NCI-H1048 (cell line): ENCODE data around the gene SDS.
"Not testable (repeated sequence)": the region's sequence is repeated elsewhere in the genome, so short reads cannot be mapped to it uniquely, and the experiment has no call there.

ENCODE experiments used
- DNase-seq: peaks from one replicate; lab custom pipeline; 2025; lab: John Stamatoyannopoulos, UW

The SDS gene

DNA sequence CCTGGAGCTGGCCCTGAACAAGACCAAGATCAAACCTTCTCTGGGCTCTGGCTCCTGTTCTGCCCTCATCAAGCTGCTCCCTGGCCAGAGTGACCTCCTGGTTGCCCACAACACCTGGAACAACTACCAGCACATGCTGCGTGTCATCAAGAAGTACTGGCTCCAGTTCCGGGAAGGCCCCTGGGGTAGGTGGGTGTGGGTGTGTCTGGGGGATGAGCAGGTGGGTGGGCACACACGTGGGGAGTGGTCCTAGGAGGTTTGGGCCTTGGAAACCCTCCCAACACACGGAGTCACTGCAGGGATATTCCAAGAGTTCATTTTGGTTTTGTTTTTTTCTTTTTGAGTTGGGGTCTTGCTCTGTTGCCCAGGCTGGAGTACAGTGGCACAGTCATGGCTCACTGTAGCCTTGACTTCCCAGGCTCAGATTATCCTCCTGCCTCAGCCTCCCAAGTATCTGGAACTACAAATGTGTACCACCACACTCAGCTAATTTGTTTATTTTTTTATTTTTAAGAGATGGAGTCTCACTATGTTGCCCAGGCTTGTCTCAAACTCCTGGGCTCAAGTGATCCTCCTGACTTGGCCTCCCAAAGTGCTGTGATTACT lies 28.8 kb downstream of the SDS start:
- DNase-seq, result no peak

DNA sequence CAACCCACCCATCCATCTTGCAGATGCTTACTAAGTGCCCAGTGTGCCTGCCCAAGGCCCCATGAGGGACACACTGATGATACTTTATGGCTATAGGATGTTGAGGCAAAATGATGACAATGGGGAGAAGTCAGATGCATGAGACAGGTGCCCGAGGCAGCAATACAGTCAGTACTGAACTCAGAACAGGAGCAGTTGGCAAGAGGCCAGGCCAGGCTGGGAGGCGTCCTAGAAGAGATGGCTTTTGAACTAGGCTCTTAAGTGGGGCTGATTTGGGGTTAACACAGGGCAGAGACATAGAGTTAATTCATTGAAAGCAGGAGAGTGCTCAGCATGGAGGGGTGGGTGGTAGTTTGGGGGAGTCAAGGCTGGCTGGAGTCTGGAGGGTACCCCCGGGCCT lies 29.7 kb downstream of the SDS start:
- no peak for DNase-seq

DNA sequence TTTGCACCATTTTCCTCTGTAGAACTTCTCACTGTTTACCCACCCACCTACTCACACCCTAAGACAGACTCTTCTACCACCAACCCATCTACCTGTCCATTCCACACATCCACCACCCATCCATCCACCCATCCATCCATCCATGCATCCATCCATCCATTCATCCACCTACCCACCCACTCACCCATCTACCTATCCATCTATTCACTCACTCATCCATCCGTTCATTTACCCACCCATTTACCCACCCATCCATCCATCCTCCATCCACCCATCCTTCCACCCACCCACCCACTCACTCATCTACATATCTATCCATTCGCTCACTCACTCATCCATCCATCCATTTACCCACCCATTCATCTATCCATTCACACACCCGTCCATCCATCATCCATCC lies 30.2 kb downstream of the SDS start:
- no peak for DNase-seq

DNA sequence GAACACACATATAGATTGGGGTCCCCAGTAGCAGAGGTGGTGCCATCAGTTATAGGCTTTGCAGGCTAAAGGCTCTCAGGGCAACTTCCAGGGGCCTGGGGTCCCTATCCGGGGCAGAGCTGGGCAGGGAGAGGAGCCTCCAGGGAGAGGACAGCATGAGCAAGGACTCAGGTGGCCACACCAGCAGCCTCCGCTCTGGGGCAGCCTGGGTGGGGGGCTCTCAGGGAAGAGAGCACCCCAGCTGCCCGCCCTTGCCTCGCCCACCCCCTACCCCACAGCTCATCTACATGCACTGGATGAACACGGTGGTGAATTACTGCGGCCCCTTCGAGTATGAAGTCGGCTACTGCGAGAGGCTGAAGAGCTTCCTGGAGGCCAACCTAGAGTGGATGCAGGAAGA lies 31.3 kb downstream of the SDS start:
- DNase-seq, result no peak

DNA sequence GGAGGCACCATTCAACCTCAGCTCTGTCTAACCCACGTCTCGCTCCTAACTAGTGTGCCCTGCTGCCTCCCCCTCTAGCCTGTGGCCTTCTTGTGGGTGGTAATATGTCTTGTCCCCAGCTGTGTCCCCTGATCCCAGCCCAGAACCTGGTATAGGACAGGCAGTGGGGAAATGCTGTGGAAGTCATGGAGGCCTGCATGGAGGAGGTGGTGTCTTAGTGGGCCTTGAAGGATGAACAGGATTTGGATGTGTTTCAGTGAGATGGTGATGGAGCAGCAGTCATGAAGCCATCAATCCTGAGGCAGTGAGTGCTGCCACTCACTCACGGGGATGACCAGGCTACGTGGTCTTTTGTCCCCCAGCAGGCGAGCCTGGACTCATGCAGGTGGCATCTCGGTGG lies 31.9 kb downstream of the SDS start:
- DNase-seq, result no peak

DNA sequence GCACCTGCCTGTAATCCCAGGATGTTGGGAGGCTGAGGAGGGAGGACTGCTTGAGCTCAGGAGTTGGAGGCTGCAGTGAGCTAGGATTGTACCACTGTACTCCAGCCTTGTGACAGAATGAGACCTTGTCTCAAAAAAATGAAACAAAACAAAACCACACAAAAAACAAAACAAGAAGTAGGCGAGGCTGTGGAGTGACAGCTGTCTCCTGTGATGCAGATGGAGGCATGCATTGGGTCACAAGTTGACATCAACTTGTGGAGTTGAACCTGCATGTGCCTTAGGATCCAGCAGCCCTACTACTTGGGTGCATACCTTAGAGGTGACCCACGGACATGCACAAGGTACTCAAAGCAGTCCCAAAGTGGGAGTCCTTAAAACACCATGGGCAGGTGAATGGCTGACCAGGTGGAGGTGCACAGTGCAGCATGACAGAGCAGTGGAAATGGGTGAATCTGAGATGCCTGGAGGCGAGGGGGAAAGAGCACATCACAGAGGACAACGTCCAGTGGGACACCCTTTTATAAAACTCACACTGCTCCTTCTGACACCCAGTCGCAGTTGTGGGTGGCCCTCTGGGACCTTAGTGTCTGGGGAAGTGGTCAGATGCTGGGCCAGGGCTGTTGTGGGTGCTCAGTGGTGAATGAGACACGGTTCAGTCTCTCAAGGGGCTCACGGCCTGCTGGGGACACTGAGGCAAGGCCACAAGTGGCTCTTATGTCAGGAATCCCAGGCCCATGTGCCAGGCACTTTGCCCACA lies 32.6 kb downstream of the SDS start:
- DNase-seq, result no peak

DNA sequence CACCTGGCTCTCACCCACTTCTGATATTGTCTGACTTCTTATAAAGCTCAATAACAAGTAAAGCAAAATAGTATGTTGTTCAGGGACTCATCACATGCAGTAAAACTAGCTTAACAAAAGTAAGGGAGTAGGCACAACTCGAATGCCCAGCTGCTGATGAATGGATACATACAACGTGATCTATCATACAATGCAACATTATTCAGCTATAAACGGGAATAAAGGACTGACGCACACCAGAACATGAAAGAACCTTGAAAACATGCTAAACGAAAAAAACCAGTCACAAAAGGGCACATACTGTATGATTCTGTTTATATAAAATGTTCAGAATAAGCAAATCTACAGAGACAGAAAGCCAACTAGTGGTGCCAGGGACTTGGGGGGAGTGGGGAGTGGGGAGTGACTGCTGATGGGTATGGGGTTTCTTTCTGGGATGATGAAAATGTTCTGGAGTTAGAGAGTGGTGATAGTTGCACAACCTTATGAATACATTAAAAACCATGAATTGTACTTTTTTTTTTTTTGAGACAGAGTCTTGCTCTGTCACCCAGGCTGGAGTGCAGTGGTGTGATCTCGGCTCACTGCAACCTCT lies 34.2 kb downstream of the SDS start:
- DNase-seq, result no peak

DNA sequence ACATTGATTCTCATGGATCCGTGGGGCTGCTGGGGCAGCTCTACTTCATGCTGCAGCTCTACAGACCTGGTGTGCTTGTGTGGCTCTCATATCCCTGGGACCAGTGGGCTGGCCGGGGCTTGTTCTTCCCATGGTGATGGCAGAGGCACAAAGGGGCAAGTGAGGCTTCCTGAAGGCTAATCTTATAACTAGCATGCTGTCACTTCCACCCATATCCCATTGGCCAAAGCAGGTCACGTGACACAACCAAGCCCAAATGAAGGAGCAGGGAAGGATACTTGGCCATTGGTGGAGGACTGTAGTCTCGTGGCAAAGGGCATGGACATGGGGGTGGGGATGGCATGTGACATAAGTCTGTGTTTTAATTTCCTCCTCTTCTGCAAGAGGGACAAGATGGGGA lies 35.4 kb downstream of the SDS start:
- DNase-seq, result no peak

DNA sequence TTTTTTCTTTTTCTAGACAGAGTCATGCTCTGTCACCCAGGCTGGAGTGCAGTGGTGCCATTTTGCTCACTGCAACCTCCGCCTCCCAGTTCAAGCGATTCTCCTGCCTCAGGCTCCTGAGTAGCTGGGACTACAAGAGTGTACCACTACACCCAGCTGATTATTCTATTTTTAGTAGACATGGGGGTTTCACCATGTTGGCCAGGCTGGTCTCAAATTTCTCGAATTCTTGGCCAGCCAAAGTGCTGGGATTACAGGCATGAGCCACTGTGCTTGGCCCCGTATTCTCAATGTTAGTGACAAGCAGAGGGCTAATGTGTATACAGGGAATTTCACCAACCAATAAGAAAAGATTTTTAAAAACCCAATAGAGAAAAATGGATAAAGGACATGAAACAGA lies 36.9 kb downstream of the SDS start:
- DNase-seq, result no peak

DNA sequence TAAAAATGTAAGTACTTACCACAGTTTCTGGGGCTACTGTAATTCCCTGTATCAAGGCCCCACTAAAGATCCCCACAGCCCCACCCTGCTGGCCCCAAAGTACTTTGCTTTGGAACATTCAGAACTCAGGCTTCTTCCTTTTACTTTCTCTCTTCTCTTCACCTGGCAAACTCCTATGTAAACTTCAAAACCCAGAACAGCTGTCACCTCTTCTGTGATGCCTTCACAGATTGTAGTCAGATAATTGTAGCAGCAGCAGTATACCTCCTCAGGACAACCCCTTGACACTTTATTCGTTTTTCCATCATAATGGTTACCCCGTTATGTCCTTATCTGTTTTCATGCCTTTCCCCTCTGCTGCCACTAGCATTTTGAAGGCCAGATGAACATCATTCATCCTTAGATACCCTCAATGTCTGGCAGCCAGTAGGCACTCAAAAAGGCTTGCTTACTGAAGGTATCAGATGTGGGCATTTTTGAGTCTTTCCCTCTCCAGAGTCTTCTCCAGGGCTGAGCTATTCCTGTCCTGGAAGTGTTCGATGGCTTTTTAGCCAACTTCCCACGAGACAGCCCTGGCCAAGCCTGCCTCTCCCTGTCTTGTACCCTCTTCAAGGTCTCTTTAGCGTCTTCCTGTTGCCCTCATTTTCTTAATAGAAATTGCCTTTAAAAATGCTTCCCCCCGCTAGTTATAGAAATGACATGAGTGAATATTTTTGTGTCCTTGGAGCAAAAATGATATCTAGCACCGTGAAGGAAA lies 37.9 kb downstream of the SDS start:
- no peak for DNase-seq

DNA sequence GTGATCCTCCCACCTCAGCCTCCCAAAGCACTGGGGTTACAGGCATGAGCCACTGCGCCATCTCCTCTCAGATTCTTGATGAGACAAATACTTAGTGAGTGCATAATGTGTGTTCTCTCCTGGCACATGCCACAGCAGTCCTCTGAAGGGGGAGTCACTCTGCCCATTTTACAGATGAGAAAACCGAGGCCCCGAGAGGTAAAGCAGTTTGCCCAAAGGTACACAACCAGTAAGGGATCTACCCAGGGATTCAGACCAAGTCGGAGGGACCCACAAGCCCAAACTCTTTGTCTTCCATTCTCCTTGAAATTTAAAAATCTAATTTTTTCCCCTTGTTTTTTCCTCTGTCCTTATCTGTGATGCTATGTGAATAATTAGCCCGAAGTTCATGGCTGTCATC lies 39.0 kb downstream of the SDS start:
- no peak for DNase-seq

DNA sequence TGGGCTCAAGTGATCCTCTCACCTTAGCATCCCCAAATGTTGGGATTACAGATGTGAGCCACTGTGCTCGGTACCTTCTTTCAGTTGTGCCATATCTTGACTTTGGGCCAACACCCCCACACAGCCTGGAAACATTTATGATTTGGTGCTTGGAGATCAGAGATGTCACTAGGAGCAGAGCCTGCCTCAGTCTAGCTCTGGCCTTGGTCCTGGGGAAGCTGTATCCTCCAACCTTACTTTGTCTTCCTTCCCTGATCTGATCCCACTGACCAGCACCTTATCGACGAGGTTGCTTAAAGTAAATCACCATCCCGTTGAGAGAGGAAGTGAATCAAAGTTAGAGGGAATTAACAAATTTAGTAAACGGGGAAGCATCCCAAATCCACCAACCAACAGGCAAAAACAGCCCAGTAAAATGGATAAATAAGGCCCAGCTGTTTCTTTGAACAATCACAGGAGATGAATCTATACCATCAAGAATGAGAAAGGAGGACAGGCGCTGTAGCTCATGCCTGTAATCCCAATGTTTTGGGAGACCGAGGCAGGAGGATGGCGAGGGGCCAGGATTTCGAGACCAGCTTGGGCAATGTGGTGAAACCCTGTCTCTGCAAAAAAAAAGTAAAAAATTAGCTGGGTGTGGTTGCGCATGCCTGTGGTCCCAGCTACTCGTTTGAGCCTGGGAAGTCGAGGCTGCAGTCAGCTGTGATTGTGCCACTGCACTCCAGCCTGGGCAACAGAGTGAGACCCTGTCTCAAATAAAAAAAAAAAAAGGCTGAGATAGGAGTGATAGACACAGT lies 41.9 kb downstream of the SDS start:
- DNase-seq, result no peak

DNA sequence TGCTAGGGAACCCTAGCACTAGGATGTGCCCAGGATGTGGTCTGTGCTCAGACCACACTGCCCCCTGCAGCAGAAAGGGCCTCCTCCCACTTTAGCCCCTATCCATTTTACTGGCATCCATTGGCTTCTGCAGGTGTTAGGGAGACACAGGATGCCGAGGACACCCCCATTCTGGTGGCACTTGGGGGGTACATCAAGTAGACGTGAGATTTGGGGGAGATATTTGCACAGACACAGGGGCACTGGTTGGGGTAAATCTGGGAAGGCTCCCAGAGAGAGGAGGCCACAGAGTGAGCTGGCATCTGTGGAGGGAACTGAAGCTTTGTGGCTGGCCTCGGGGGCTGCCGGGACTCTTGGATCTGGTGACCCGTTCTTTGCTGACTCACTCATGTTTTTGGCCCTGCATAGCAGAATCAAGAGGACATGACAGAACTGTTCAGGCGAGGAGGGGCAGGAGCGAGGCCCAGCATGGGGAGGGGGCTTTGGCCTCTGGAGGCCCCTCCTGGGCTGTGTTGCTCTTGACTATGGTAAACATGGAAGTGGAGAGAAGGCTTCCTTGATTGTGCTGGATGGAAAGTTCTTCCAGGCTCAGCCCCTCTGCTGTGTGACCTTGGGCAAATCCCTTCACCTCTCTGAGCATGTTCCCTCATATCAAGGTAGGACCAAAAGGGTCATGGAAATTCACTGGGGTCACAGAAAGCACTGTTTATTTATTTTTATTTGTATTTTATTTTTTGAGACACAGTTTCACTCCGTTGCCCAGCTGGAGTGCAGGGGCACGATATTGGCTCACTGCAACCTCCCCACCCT lies 43.5 kb downstream of the SDS start:
- DNase-seq, result no peak

DNA sequence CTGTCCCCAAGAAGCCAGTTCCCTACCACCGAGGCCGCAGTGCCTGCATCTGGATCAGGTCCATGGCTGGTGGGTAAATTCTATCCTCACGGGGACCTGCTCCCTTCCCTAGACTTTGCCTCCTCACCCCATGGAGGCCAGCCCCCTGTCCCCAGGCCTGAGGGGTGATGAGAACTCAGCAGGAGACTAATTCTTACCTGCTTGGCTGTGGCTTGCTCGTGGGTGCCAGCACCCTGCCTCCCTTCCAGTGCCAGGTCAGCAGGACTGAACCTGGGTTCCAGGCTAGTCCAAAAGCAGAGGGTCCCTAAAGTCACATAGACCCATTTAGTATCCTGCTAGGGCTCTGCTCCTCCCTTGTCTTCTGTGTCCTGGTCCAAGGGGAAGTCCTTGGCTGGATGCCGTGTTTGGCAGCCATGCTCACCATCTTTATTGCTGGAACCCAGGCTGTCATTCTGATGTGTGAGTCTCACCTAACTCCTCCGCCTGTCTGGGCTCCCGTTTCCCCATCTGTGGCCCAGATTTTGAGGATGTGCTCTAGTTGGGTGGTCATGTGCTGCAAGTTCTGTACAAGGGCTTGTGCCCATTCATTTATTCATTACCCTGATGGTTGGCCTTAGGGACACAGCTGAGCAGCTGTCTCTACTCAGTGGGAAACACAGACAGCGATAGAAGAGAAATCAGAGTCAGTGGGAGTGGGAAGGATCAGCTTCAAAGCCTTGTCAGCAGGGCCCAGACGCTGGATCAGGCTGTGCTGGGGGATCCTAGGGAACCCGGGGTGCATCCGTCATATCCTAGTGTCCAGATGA lies 44.4 kb downstream of the SDS start:
- DNase-seq, result no peak

DNA sequence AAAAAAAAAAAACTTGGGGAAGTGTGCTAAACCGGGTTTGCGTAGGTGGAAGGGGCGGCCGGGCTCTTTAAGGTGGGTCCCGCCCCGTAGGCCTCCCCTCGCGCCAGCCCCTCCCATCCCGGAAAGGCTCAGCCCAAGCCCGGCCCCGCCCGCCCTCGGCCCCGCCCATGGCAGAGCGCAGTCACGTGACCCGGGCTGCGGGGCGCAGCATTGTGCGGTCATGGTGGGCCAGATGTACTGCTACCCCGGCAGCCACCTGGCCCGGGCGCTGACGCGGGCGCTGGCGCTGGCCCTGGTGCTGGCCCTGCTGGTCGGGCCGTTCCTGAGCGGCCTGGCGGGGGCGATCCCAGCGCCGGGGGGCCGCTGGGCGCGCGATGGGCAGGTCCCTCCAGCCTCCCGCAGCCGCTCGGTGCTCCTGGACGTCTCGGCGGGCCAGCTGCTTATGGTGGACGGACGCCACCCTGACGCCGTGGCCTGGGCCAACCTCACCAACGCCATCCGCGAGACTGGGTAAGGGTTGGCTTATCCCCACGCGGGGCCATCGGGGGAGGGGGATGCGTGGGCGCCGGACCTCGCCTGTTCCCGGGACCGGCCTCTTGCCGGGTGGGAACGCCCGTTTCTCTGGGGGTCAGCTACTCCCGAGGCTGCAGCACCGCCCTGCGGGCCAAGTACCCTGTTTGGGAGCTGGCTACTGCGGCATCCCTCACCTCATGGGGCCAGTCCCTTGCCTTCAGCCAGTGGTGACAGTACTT lies 45.1 kb downstream of the SDS start, which contains the start of gene PLBD2:
PLBD2 (plus strand) TSS at position 207 of the 752 bp plus-strand sequence; CDS start at position 221, 14 bp downstream.
- peak; percentile 88 for DNase-seq

DNA sequence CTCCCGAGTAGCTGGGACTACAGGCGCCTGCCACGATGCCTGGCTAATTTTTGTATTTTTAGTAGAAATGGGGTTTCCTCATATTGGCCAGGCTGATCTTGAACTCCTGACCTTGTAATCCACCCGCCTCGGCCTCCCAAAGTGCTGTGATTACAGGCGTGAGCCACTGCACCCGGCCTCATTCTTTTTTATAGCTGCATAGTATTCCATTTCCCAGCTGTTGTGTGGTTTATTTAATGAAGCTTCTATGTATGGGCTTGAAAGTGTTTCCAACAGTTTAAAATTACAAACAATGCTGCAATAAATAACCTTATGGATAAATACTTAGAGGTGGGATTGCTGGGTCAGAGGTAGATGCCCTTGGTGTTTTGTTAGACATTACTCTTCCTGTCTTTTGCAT lies 49.5 kb downstream of the SDS start:
- not testable (repeated sequence) for DNase-seq

DNA sequence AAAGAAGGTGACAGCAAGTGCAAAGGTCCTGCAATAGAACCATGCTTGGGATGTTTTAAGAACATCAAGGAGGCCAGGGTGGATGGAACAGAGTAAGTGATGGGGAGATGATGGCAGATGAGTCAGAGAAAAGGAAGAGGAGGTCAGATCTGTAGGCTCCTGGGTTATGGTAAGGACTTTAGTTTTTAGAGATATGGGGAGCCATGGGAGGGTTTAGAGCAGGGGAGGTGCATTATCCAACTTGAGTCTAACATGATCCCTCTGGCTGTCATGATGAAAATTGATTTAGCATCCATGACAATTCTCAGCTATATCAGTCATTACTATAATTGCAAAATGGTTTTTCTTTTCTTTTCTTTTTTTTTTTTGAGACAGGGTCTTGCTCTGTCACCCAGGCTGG lies 52.6 kb downstream of the SDS start:
- no peak for DNase-seq

DNA sequence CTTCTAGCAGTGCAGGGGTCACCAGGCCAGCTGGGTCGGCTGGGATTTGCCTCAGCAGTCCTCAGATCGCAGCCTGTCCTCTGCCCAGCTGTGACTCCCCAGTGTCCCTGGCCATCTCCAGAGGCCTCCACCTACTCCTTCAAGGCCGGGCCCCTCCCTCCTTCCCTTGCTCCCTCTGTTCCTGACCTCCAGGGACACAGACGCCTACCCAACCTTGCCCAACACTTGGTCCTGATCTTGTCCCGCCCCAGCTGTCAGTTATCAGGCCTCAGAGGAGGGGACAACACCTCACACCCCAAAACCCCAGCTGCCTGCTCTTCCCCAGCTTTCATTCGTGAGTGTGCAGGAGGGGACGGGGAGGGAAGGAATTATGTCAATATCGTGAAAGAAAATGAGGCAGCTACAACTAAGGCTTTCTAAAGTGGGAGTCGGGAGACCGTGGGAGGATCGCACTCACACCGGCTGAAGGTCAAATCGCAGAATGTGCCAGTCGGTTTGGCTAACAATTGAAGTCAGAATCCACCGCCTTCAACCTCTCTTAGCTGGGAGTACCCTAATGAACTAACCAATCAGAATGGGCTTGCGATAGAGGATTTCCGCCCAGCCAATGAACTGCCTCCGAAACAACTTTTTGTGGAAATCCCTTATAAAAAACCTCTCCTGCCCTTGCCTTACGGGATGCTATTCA lies 54.7 kb downstream of the SDS start:
- no peak for DNase-seq

DNA sequence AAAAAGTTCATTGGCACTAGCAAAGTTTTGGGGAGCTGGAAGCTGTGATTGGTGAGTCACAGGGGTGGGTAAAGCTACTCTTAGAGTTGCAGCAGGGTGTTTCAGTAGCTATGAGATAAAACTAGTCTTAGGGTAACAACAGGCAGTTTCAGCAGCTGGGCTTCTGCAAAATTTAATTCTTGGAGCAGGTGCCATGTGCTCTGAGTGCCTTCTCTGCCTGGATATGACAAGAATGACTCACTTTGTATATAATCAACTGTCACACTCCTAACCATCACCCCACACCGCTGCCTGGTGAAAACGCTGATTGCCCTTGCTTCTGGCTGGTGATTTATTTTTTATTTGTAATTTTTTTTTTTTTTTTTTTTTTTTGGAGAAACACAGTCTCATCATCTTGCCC lies 55.8 kb downstream of the SDS start:
- DNase-seq, result no peak
